H1 (cell line): ENCODE measurements around the gene TYR. TPM values are rescaled to one million over a fixed set of nuclear protein-coding genes. Genes with fewer than 3 reads are reported as not detected.

ENCODE experiments used
- CTCF ChIA-PET: fragments of 300-600 bp; sonication (Branson Sonifier 250); formaldehyde crosslinking; loops from one replicate; lab custom pipeline; 2021; ENCODE audit not compliant: partially characterized antibody; lab: Charles Lee
- POLR2A ChIA-PET: fragments of 300-600 bp; sonication (Branson Sonifier 250); formaldehyde crosslinking; loops from one replicate; lab custom pipeline; 2021; ENCODE audit warnings: inconsistent platforms; ENCODE audit not compliant: partially characterized antibody; lab: Charles Lee
- DNase-seq, 2 experiments: peaks; one replicate each; pipeline versions ENCODE4 v3.0.0 to v3.0.0-alpha.2; 2010 to 2022; ENCODE audit warnings: low spot score in 2 of 2, low read depth in 1 of 2, mixed read lengths in 1 of 2
- FAIRE-seq: peaks from 2 replicates; lab custom pipeline; 2011; peaks lifted over from hg19 to GRCh38; lab: Jason Lieb, UNC
- H2AFZ ChIP-seq: 2 replicates; pipeline ENCODE4 v1.8.1; 2012; ENCODE audit warnings: low read length, inconsistent platforms
- H2AK5ac ChIP-seq: 2 replicates; pipeline ENCODE4 v1.6.1; 2013; ENCODE audit warnings: low read depth, low read length
- H2BK120ac ChIP-seq: replicated peaks from 2 replicates; pipeline ENCODE3; 2013; ENCODE audit warnings: low read depth, low read length, inconsistent platforms
- H2BK12ac ChIP-seq: 2 replicates; pipeline ENCODE4 v1.6.1; 2013; ENCODE audit warnings: low read depth, low read length
- H2BK15ac ChIP-seq: 2 replicates; pipeline ENCODE4 v1.6.1; 2013; ENCODE audit warnings: low read length
- H2BK20ac ChIP-seq: 2 replicates; pipeline ENCODE4 v1.6.1; 2013; ENCODE audit warnings: low read length
- H2BK5ac ChIP-seq: 2 replicates; pipeline ENCODE4 v1.6.1; 2013; ENCODE audit warnings: low read depth, low read length
- H3K14ac ChIP-seq: 2 replicates; pipeline ENCODE4 v1.6.1; 2013; ENCODE audit warnings: inconsistent platforms; ENCODE audit not compliant: insufficient read length
- H3K18ac ChIP-seq: 2 replicates; pipeline ENCODE4 v1.6.1; 2013; ENCODE audit warnings: low read length; ENCODE audit errors: extremely low read depth
- H3K23ac ChIP-seq: 2 replicates; pipeline ENCODE4 v1.6.1; 2013; ENCODE audit warnings: inconsistent platforms; ENCODE audit not compliant: insufficient read length
- H3K23me2 ChIP-seq: 2 replicates; pipeline ENCODE4 v1.6.1; 2013; ENCODE audit warnings: low read depth, low read length
- H3K27ac ChIP-seq: 2 replicates; pipeline ENCODE4 v1.6.1; 2011; ENCODE audit warnings: low read depth, low read length, inconsistent platforms
- H3K27me3 ChIP-seq, 4 experiments: replicated peaks in 1 of 4; 1 replicate in 1 of 4; 2 replicates in 3 of 4; pipeline versions ENCODE4 v1.6.1 to v1.8.1; 2011 to 2013; ENCODE audit warnings: low read length in 3 of 4, mild to moderate bottlenecking in 3 of 4, inconsistent platforms in 2 of 4, mixed read lengths in 2 of 4, moderate library complexity in 1 of 4; ENCODE audit not compliant: control insufficient read depth in 3 of 4, insufficient read depth in 3 of 4; ENCODE audit errors: extremely low read depth in 1 of 4
- H3K36me3 ChIP-seq, 4 experiments: 2 replicates each; pipeline versions ENCODE4 v1.6.1 to v1.8.1; 2011 to 2013; ENCODE audit warnings: mild to moderate bottlenecking in 4 of 4, low read length in 3 of 4, moderate library complexity in 2 of 4, control low read depth in 1 of 4, inconsistent platforms in 1 of 4; ENCODE audit not compliant: insufficient read depth in 4 of 4, control insufficient read depth in 2 of 4
- H3K4ac ChIP-seq: replicated peaks from 2 replicates; pipeline ENCODE3; 2013; ENCODE audit warnings: low read length, low read depth, mixed read lengths, inconsistent platforms; ENCODE audit not compliant: insufficient read length
- H3K4me1 ChIP-seq, 4 experiments: replicated peaks in 1 of 4; 1 replicate in 1 of 4; 2 replicates in 3 of 4; pipeline versions ENCODE4 v1.6.1 to v1.8.1; 2011 to 2013; ENCODE audit warnings: low read length in 3 of 4, inconsistent platforms in 2 of 4, mixed read lengths in 1 of 4; ENCODE audit not compliant: insufficient read depth in 4 of 4, control insufficient read depth in 3 of 4
- H3K4me2 ChIP-seq, 2 experiments: 2 replicates each; pipeline versions ENCODE4 v1.6.1 to v1.8.1; 2011 to 2013; ENCODE audit warnings: low read depth in 2 of 2, low read length in 2 of 2, control low read depth in 1 of 2, inconsistent platforms in 1 of 2, mild to moderate bottlenecking in 1 of 2; ENCODE audit not compliant: insufficient read depth in 1 of 2
- H3K4me3 ChIP-seq, 4 experiments: fragments of 200-600, 300-600 bp in 1 of 4; sonication (generic), shearing (Covaris generic), sonication (Bioruptor Twin) in 1 of 4; 2 replicates each; pipeline versions ENCODE4 v1.5.1 to v1.8.1; 2011 to 2016; ENCODE audit warnings: low read length in 4 of 4, low read depth in 3 of 4, control low read depth in 2 of 4, inconsistent platforms in 2 of 4, mild to moderate bottlenecking in 2 of 4, mixed read lengths in 1 of 4, moderate library complexity in 1 of 4; ENCODE audit not compliant: insufficient read depth in 2 of 4; ENCODE audit errors: extremely low read depth in 1 of 4
- H3K56ac ChIP-seq: replicated peaks from 2 replicates; pipeline ENCODE3; 2013; ENCODE audit warnings: low read depth, mild to moderate bottlenecking, mixed read lengths, low read length, inconsistent platforms; ENCODE audit not compliant: insufficient read length
- H3K79me1 ChIP-seq: 2 replicates; pipeline ENCODE4 v1.6.1; 2013; ENCODE audit warnings: low read depth, low read length, control low read depth
- H3K79me2 ChIP-seq, 2 experiments: 2 replicates each; pipeline versions ENCODE4 v1.6.1 to v1.8.1; 2012 to 2013; ENCODE audit warnings: low read length in 2 of 2, mild to moderate bottlenecking in 2 of 2, inconsistent platforms in 1 of 2; ENCODE audit not compliant: insufficient read depth in 2 of 2, control insufficient read depth in 1 of 2
- H3K9ac ChIP-seq, 4 experiments: replicated peaks in 1 of 4; 1 replicate in 1 of 4; 2 replicates in 3 of 4; pipeline versions ENCODE4 v1.6.1 to v1.8.1; 2011 to 2013; ENCODE audit warnings: low read depth in 3 of 4, low read length in 3 of 4, control low read depth in 2 of 4, mild to moderate bottlenecking in 2 of 4, moderate library complexity in 2 of 4, inconsistent platforms in 1 of 4; ENCODE audit errors: extremely low read depth in 1 of 4
- H3K9me3 ChIP-seq, 2 experiments: 2 replicates each; pipeline versions ENCODE4 v1.6.1 to v1.8.1; 2012 to 2013; ENCODE audit warnings: mild to moderate bottlenecking in 2 of 2, moderate library complexity in 2 of 2, control low read depth in 1 of 2, inconsistent platforms in 1 of 2, low read depth in 1 of 2, low read length in 1 of 2, mixed read lengths in 1 of 2; ENCODE audit not compliant: insufficient read depth in 2 of 2
- H4K20me1 ChIP-seq, 2 experiments: replicated peaks in 1 of 2; 2 replicates each; pipeline versions ENCODE3 to v1.8.1; 2011 to 2013; ENCODE audit warnings: inconsistent platforms in 2 of 2, low read length in 2 of 2, mild to moderate bottlenecking in 1 of 2; ENCODE audit not compliant: insufficient read depth in 2 of 2, control insufficient read depth in 1 of 2
- H4K5ac ChIP-seq: 2 replicates; pipeline ENCODE4 v1.6.1; 2013; ENCODE audit warnings: low read length, low read depth, mixed read lengths, inconsistent platforms; ENCODE audit not compliant: insufficient read length
- H4K8ac ChIP-seq: 2 replicates; pipeline ENCODE4 v1.8.0; 2013; ENCODE audit warnings: mild to moderate bottlenecking, moderate library complexity, low read length, inconsistent platforms; ENCODE audit not compliant: insufficient read depth; ENCODE audit errors: extremely low read depth
- H4K91ac ChIP-seq: replicated peaks from 2 replicates; pipeline ENCODE3; 2013; ENCODE audit warnings: low read length, mixed read lengths, inconsistent platforms; ENCODE audit not compliant: insufficient read length
- CBX8 ChIP-seq: fragments of 300-800, 300-1000 bp; sonication (generic); IDR thresholded peaks from 2 replicates; pipeline ENCODE4 v1.7.1; 2016; ENCODE audit warnings: low read depth, low read length, borderline replicate concordance
- CHD1 ChIP-seq: IDR thresholded peaks from 2 replicates; pipeline ENCODE4 v1.6.1; 2012; ENCODE audit warnings: low read depth, low read length, improper control_type of control experiment
- CHD2 ChIP-seq: IDR thresholded peaks from 2 replicates; pipeline ENCODE4 v1.6.1; 2012; ENCODE audit warnings: low read length, improper control_type of control experiment
- EP300 ChIP-seq, 2 experiments: IDR thresholded peaks; 1 replicate in 1 of 2; 2 replicates in 1 of 2; pipeline ENCODE4 v1.6.1; 2011 to 2012; ENCODE audit warnings: low read depth in 2 of 2, low read length in 2 of 2, mild to moderate bottlenecking in 2 of 2, borderline replicate concordance in 1 of 2, inconsistent platforms in 1 of 2, moderate library complexity in 1 of 2
- JUN ChIP-seq: IDR thresholded peaks from 2 replicates; pipeline ENCODE4 v1.6.1; 2011; ENCODE audit warnings: low read depth, mild to moderate bottlenecking, improper control_type of control experiment, low read length
- JUND ChIP-seq: IDR thresholded peaks from 2 replicates; pipeline ENCODE4 v1.6.1; 2011; ENCODE audit warnings: mild to moderate bottlenecking, improper control_type of control experiment, low read length
- KDM1A ChIP-seq: fragments of 200-600, 300-600 bp; sonication (generic); IDR thresholded peaks from 2 replicates; pipeline ENCODE4 v1.7.1; 2016; ENCODE audit warnings: mild to moderate bottlenecking, low read length, borderline replicate concordance
- POLR2A ChIP-seq, 2 experiments: IDR thresholded peaks; 1 replicate in 1 of 2; 2 replicates in 1 of 2; pipeline ENCODE4 v1.6.1; 2011; ENCODE audit warnings: low read depth in 2 of 2, low read length in 2 of 2, mild to moderate bottlenecking in 2 of 2; ENCODE audit errors: control extremely low read depth in 1 of 2
- RAD21 ChIP-seq, 2 experiments: IDR thresholded peaks in 1 of 2; conservative IDR thresholded peaks in 1 of 2; 2 replicates each; pipeline ENCODE4 v1.6.1; 2011; ENCODE audit warnings: low read depth in 2 of 2, low read length in 2 of 2, improper control_type of control experiment in 1 of 2, inconsistent platforms in 1 of 2, mild to moderate bottlenecking in 1 of 2, moderate library complexity in 1 of 2
- SAP30 ChIP-seq: fragments of 300-600 bp; sonication (generic); IDR thresholded peaks from 2 replicates; pipeline ENCODE4 v1.7.1; 2012; ENCODE audit warnings: low read length, moderate library complexity, mild to moderate bottlenecking, inconsistent platforms; ENCODE audit not compliant: insufficient read depth, insufficient replicate concordance
- SRF ChIP-seq: IDR thresholded peaks from 2 replicates; pipeline ENCODE4 v1.6.1; 2011; ENCODE audit warnings: mild to moderate bottlenecking, low read depth, low read length, moderate library complexity
- TAF1 ChIP-seq: IDR thresholded peaks from 2 replicates; pipeline ENCODE4 v1.6.1; 2011; ENCODE audit warnings: mild to moderate bottlenecking, low read depth, low read length
- TEAD4 ChIP-seq: IDR thresholded peaks from 2 replicates; pipeline ENCODE4 v1.6.1; 2012; ENCODE audit warnings: low read depth, low read length, inconsistent platforms, mixed read lengths
- ZNF274 ChIP-seq: IDR thresholded peaks from 2 replicates; pipeline ENCODE4 v1.7.0; 2012; ENCODE audit warnings: low read length, borderline replicate concordance; ENCODE audit errors: extremely low read depth
- WGBS, 2 experiments: shearing (Covaris generic) in 1 of 2; methylation state at CpG; one replicate each; pipeline versions ENCODE4 v1.1.6 to v1.1.7; 2013 to 2015; ENCODE audit warnings: low lambda C conversion rate in 2 of 2, mixed read lengths in 2 of 2, inconsistent platforms in 1 of 2, low coverage in 1 of 2, missing lambda C conversion rate in 1 of 2; ENCODE audit not compliant: insufficient replicate concordance in 2 of 2, insufficient coverage in 1 of 2, insufficient read length in 1 of 2; ENCODE audit errors: extremely low coverage in 1 of 2, missing lambda C conversion rate in 1 of 2; 5-methylcytosine and 5-hydroxymethylcytosine counted together
- polyA plus RNA-seq, 7 experiments: library from polyadenylated mRNA; depleted of rRNA in 3 of 7; stranded (reverse) in 5 of 7; unstranded in 2 of 7; fragments of >200 nt in 5 of 7; fragments of 200-250 nt in 2 of 7; gene quantifications; 1 replicate in 5 of 7; 2 replicates in 1 of 7; 4 replicates in 1 of 7; pipeline versions ENCODE4 v1.2.1 to v1.2.3, GENCODE V29; 2011 to 2013; ENCODE audit warnings: missing spikeins in 2 of 7, mixed read lengths in 2 of 7
- total RNA-seq: library from RNA; stranded (reverse); fragmentation: NEBNext Ultra II Directional; extraction: Animal tissue kit (Norgen Biotek cat#: 25700); gene quantifications from 2 replicates; pipeline ENCODE4 v1.2.1, GENCODE V29; 2021
- TF ChIP-seq, protein P1 (sequence below): IDR thresholded peaks from 2 replicates; pipeline ENCODE4 v1.6.1; 2011; ENCODE audit warnings: low read depth, mild to moderate bottlenecking, low read length; ENCODE audit not compliant: insufficient read depth

The TYR gene
- total and polyA plus RNA-seq, 2 of the 8 experiments (the other 6 are each of a cell fraction or from before 2014, with no cell fraction given) = not detected

DNA sequence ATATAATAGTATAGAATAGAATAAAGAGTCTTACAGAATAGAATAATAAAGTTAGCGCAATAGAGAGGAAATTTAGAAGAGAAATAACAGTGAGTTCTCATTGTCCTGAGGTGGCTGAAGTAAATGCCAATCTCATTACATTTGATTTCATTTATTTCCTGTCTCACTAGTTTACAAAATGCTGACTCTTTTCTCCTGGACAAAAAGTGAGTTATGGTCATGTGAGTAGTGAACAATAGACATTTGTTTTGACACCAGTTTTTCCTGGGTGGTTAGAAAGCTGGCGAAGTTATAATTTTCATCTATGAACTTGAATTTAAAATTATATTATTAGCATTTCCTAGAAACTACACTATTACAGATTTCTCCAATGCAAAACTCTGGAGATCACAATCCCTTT is 143.7 kb downstream of the TYR start:
- TF ChIP-seq CHD1 (no peak), JUND (no peak), CBX8 (no peak), SAP30 (no peak), POLR2A (IDR thresholded peaks at IDR 0.05; ENCODE audit: control extremely low read depth in 1 of 2, low read depth in 2 of 2, low read length in 2 of 2) (no peak), TEAD4 (no peak), JUN (no peak), CHD2 (no peak), KDM1A (no peak), RAD21 (IDR thresholded peaks at IDR 0.05 in 1 of 2, conservative IDR thresholded peaks at IDR 0.05 in 1 of 2; ENCODE audit: low read depth in 2 of 2, low read length in 2 of 2) (no peak), EP300 (IDR thresholded peaks at IDR 0.05; ENCODE audit: borderline replicate concordance in 1 of 2, low read depth in 2 of 2, low read length in 2 of 2) (no peak), TAF1 (no peak), ZNF274 (no peak), SRF (no peak)
- TF ChIP-seq, protein P1, sequence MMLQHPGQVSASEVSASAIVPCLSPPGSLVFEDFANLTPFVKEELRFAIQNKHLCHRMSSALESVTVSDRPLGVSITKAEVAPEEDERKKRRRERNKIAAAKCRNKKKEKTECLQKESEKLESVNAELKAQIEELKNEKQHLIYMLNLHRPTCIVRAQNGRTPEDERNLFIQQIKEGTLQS = no peak
- no peak overlapping the region for H3K23ac ChIP-seq
- H3K4me1 ChIP-seq = no peaks in the 10 kb centered on the region
- H3K9me3 ChIP-seq = no peaks in the 10 kb centered on the region; a peak in 1 of 4 replicates
- H3K79me1 ChIP-seq = no peaks in the 10 kb centered on the region
- no peak overlapping the region for H3K9ac ChIP-seq
- no peak overlapping the region for H3K4me3 ChIP-seq
- FAIRE-seq (no peak), DNase-seq (no peak)
- no peak overlapping the region for H2BK12ac ChIP-seq
- ChIA-PET CTCF (no interaction called here), POLR2A (no interaction called here)
- no peak overlapping the region for H3K4ac ChIP-seq
- H3K4me2 ChIP-seq = no peak overlapping the region
- H4K8ac ChIP-seq = no peak overlapping the region
- 97% methylated on average over 2 of the region's 2 CpGs; no CpG with 5 or more reads in 1 of the 2 experiments for WGBS, 2 experiments
- no peak overlapping the region for H3K56ac ChIP-seq
- H3K23me2 ChIP-seq = no peaks in the 10 kb centered on the region
- no peak overlapping the region for H3K18ac ChIP-seq
- H2BK15ac ChIP-seq = no peak overlapping the region
- H3K27me3 ChIP-seq = no peaks in the 10 kb centered on the region
- no peak overlapping the region for H2AK5ac ChIP-seq
- no peaks in the 10 kb centered on the region for H4K20me1 ChIP-seq
- no peak overlapping the region for H3K27ac ChIP-seq
- H3K14ac ChIP-seq = no peak overlapping the region
- no peaks in the 10 kb centered on the region for H3K79me2 ChIP-seq
- no peak overlapping the region for H2BK20ac ChIP-seq
- H2BK5ac ChIP-seq = no peak overlapping the region
- H4K5ac ChIP-seq = no peak overlapping the region
- no peak overlapping the region for H2AFZ ChIP-seq
- H3K36me3 ChIP-seq = no peaks in the 10 kb centered on the region
- no peak overlapping the region for H2BK120ac ChIP-seq
- no peak overlapping the region for H4K91ac ChIP-seq
